SHP77 treated with DMSO at 0.1 percent for 48 hours (cell line): Measurements from ENCODE around the gene OR10T2.
"Not testable (repeated sequence)": the region's sequence is repeated elsewhere in the genome, so short reads cannot be mapped to it uniquely, and the experiment has no call there.

ENCODE experiments used
- DNase-seq: peaks from one replicate; lab custom pipeline; 2025; lab: John Stamatoyannopoulos, UW

Gene OR10T2, protein sequence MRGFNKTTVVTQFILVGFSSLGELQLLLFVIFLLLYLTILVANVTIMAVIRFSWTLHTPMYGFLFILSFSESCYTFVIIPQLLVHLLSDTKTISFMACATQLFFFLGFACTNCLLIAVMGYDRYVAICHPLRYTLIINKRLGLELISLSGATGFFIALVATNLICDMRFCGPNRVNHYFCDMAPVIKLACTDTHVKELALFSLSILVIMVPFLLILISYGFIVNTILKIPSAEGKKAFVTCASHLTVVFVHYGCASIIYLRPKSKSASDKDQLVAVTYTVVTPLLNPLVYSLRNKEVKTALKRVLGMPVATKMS

DNA sequence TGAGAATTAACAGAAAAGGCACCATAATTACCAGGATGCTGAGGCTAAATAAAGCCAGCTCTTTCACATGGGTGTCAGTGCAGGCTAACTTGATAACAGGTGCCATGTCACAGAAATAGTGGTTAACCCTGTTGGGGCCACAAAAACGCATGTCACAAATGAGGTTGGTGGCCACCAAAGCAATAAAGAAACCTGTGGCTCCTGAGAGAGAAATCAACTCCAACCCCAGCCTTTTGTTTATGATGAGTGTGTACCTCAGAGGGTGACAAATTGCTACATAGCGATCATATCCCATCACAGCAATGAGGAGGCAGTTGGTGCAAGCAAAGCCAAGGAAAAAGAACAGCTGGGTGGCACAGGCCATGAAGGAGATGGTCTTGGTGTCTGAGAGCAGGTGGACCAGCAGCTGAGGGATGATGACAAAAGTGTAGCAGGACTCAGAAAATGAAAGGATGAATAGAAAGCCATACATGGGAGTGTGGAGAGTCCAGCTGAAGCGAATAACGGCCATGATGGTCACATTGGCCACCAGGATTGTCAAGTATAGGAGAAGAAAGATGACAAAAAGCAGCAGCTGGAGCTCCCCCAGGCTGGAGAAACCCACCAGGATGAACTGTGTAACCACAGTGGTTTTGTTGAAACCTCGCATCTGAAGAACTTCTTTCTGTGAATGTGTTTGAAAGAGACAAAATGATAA lies at the start of gene OR10T2:
TSS of gene OR10T2 (minus strand) at position 649 of the 697 bp plus-strand sequence. CDS start at position 649, 0 bp downstream.
- DNase-seq, result no peak

DNA sequence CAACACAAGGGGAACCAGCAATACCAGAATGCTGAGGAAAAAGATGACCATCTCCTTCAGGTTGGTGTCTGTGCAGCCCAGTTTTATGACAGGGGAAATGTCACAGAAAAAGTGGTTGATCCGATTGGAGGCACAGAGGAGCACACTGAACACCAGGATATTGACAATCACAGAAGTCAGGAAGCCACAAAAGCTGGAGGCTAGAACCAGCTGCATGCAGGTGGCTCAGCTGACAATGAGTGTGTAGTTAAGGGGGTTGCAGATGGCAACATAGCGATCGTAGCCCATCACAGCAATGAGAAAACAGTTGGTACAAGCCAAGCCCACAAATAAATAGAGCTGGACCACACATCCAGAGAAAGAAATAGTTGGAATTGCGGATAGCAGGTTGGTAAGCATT lies 46.1 kb upstream of the OR10T2 start:
- DNase-seq, result no peak

DNA sequence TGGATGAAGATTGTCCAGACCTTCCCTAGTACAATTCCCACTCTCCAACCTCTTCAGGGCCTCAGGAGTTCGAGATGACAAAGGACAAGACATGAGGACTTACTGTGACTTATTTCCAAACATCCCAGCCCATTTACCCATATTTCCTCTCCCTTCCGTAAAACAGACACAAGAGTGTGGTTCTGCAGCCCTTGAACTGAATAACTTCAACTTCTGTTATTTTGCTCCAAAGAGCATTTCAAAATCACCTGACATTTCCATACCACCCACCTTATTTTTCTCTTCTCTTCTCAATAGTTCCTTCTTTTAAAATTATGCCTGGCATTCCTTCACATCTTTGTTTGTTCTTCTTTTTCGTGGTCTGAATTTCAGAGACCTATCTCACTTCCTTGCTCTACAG lies 35.5 kb upstream of the OR10T2 start:
- DNase-seq, result no peak

DNA sequence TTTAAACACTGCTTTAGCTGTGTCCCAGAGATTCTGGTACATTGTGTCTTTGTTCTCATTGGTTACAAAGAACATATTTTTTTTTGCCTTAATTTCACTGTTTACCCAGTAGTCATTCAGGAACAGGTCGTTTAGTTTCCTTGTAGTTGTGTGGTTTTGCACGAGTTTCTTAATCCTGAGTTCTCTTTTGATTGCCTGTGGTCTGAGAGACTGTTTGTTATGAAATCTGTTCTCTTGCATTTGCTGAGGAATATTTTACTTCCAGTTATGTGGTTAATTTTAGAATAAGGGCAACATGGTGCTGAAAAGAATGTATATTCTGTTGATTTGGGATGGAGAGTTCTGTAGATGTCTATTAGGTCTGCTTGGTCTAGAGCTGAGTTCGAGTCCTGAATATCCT lies 30.9 kb upstream of the OR10T2 start:
- not testable (repeated sequence) for DNase-seq

DNA sequence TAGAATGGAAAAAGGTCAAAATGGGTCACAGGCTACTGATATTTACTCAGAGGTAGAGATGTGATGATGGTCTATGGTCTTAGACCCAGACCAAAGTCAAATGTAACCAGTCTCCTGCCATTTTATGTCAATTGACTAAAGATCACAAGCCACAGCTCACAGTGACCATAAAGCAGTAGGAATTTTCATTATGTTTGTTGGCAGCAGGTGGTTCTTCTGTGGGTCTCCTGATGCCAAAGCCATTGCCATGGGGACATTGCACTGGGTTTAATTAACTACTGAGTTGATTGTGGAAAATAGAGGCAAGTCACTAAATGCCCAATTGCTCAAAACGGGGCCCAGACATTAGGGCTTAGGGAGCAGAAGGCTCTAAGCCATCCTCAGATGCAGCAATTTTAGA lies 26.9 kb upstream of the OR10T2 start, which contains the start of gene OR10K2:
TSS of gene OR10K2 (minus strand) at position 101 of the 400 bp plus-strand sequence. CDS start 5,371 bp downstream, outside the sequence.
- DNase-seq, result no peak

DNA sequence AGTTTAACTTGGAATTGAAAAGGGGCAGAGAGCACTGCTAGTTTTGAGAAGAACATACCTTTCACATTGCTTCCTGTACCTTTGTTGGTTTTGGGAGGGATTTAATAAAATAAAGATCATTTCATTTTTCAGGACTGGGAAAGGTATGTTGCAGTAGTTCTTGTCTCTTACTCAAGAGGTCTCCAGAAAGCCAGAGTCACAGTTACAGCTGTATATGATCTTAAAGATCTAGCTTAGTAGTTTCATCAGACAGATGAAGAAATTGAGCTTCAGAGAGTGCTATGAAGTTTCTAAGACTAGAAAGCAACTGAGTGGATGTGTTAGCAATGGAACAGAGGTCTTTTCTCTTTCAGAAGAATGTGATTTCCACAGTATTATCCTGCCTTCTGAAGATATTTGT lies 25.8 kb upstream of the OR10T2 start:
- DNase-seq, result no peak

DNA sequence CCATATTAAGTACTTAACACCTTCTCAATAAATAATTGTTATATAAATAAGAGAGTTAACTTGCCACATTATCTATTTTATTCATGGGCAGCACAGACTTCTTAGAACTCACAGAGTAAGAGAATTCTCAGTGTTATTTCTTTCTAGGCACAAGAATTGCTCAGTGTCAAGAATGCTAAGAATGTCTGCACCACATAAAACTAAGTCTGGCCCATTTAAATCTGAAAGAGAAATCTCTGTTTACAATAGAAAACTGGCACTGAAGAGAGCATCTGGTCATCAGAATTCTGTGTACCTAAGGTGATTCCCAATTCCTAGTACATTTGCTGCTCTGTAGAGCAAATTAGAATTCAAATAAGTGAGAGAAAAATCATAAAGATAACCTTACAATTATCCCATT lies 22.9 kb upstream of the OR10T2 start:
- DNase-seq, result no peak

DNA sequence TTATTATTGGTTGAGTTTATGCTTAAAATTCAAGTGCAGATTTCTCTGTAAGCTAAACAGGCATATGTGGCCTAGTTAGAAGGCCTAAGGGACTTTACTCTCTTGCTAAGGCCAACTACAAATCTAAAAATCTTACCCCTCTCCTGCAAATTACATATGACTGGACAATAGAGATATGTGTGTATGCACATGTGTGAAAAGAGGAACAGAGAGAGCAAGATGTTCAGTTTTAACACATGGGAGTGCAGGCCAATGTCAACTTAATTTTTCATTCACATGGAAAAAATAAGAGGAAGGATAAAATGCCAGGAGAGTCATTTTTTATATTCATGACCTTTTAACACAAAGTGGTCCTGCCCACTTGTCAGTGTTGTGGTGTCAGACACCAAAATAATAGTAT lies 18.3 kb upstream of the OR10T2 start:
- no peak for DNase-seq

DNA sequence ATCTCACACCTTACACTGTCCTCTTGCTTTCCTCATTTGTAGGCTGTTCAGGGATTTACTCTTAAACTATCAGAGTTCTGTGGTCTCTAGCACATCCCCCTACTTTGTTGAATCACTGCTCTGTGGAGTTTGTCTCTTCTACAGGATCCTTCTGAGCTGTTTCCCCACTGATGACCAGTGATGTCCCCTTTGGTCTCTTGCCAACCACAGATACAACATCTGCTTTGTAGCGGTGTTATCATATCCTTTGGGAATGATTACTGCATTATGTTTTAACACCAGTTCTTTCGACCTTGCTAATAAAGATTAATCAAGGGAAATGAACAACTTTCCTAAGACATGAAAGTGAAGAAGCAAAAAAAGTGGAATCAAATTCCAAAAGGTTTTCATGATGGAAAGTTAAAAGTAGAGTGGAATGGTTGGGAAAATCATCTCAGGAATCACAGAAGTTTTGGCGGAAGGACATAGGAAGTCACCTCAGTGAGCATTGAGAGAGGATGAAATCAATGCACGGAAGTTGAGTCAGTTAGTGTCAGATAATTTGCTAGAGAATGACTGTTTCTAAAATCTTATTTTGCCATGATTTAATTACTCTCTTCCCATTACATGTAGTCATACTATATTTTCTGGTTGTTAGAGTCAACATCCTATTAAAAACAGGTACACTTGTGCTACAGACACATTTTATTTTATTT lies 15.5 kb upstream of the OR10T2 start:
- no peak for DNase-seq

DNA sequence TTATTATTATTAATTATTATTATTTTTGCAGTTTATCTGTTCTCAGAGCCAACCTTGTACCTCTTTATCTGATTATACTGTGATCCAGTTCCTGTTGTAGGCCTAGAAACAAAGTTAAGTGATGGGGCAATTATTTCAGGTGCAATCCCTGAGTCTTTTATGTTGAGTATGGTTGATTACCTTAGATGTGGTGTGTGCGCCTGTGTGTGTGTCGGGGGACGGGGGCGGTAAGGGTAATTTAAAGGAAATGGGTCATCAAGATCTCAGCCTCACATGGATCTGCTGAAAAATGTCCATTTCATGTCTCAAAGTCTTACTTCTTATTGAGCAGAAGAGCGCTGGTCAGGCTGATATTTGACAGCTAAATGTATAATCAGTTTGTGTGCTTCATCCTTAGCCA lies 7.8 kb upstream of the OR10T2 start:
- no peak for DNase-seq

DNA sequence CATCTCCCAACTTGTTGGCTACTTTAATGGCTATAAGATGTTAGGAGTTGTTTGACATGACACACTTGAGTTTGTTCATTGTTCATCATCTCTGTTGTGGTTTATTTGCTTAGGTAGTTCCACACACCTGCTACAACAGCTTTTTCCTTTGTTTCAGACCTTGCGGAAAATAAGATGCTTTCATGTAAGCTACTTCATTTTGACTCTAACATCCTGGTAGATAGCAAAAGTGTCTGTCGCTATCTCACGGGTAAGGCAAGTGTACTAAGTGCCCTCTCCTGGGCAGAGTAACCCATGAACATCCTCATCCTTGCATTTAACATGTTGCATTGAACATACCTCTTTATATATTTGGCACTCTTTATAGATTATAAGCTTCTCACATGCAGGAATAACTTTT lies 1.6 kb upstream of the OR10T2 start:
- DNase-seq, result no peak

DNA sequence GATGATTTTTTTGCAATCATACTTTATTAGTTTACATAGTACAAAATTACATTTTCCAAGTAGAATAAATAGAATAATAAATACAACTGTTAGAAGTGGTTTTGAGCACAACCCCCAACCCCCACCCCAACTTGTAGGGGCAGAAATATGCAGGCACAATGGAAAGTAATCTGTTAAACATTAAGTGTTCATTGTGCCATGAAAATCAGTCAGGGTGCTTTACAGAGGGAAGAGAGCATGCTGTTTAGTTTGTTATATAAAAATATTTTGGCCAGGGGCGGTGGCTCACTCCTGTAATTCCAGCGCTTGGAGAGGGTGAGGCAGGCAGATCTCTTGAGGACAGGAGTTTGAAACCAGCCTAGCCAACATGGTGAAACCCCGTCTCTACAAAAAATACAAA lies 2.6 kb downstream of the OR10T2 start:
- no peak for DNase-seq

DNA sequence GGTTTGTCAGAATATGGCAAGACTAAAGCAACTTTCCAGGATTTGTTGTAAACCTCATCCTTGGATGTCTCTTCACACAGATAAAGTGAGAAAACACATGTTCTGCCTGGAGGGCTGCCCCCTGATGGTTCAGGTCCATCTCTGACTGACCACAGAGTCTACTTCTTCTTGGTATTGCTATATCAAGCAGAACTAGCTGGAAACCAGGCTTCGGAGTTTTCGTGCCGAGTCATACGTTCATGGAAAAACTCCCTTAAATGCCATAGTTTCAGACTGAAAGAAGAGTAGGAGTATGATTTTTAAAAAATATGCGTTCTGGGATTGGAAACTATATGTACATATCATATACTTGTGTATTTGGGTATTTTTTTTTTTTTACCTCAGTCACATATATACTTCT lies 5.8 kb downstream of the OR10T2 start:
- DNase-seq, result no peak

DNA sequence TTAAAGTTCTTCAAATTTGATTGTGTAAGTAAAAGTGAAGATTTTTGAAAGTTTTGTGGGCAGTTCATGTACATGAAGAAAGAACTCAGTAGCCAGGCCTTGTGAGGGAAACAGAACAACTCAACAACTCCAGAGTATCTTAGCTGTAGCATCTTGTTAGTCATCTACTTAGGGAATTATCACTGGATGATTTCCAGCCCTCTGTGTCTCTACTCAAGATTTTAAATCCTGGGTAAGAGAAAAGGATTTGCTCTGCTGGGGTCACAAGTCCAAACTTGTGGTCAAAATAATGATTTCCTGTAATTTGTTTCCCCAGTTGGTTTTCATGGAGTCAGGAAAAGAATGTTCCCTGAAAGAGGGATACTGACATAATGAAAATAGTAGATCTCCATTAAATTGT lies 8.2 kb downstream of the OR10T2 start:
- no peak for DNase-seq

DNA sequence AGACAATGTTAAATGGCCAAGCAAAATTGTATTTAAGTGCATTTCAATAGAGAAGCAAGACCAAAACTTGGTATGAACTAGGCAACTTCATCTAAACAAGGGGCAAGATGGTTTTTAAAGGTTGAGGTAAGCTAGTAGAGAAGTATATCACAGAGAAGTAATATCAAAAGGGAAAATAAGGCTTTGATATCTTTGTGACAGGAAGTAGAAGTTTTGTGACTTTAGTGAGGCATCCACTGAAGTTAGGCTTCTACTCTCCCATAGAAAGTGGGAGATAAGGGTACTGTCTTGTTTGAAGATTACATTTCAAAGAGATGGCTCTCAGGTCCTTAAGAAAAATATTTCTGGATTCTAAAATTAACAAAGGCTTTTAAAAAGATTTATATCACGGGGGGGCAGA lies 8.9 kb downstream of the OR10T2 start:
- DNase-seq, result no peak

DNA sequence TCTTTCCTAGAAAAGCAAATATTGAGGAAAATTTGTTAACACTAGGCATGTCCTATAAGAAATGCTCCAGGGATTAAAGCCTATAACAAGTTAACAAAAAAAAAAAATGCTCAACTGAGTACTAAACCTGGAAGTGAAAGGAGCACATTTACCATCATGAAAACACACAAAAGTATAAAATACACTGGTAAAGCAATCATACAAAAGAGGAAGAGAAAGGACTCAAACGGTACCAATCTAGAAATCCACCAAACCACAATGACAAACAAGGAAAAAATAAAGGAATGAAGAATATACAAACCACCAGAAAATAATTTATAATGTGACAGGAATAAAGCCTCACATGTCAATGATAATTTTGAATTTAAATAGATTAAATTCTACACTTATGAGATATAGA lies 24.4 kb downstream of the OR10T2 start:
- DNase-seq, result no peak

DNA sequence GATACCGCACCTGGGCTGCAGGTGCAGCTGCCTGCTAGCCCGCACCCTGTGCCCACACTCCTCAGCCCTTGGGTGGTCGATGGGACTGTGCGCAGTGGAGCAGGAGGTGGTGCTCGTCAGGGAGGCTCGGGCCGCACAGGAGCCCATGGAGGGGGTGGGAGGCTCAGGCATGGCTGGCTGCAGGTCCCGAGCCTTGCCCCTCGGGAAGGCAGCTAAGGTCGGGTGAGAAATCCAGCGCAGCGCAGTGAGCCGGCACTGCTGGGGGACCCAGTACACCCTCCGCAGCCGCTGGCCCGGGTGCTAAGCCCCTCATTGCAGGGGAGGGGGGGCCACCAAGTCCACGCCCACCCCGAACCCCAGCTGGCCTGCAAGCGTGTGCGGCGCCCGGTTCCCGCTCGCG lies 25.2 kb downstream of the OR10T2 start:
- DNase-seq, result not testable (repeated sequence)

DNA sequence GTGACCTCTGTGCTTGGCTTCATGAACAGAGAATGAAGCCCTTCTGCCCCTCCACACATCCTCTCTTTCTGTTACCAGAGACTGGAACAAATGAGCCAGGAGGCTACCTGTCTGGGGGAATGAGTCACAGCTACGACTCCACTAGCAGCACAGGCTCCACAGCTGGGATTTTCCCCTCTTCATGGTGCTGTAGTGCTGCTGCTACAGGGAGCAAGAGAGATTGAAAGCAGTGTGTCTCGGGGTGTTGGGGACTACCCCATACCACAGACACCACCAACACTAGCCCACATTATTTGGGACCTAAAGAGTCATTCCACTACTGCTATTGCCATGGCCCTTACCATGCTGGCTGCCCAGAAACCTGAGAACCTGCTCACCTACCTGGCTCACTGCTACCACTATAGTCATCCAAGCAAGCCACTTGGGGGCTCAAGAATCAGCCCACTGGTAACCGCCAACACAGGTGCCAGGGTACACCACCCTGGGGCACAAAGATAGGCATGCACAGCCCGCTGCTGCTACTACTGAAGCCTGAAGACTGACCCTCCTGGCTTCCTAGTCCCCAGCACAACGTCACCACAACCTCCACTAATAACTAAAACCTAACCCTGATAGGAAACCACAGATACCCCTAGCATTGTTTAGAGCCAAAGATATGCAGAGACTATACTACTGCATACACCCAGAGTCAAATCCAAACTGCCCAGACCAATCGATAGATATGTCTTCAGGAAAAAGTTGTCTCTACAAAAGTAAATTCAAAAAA lies 27.9 kb downstream of the OR10T2 start:
- no peak for DNase-seq

DNA sequence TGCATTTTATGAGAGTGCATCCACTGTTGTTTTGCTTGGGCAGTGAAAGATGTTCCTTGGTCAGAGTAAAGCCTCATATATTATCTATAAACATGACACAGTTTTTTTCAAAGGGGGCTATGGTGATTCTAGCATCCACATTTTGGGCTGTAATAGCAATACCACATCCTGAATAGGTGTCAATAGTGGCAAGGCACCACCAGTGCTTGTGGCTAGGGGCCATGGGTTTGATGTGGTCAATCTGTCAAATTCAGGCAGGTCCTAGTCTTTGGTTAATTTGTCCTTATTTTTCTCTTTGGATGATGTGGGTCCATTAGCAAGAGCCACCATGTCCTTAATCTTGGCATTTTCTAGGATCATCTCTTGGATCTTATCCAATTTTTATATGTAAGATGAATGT lies 32.5 kb downstream of the OR10T2 start:
- DNase-seq, result no peak

DNA sequence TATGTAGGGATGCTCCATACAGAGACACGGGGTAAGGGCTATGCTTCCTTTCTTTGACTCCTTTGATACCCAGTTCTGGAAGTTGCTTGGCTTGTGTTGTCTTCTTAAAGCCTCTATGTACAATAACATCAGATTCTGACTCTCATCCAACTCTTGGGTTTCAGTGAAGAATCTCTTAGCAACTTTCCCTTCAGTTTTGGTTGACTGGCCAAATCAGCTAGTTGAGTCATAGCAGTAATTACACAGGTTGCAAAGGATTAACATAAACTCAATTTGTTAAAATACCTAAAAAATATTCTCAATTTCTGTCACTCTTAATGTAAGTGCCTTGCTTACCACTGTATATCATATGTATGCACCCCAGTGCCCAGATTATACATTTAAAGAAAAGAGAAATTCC lies 36.3 kb downstream of the OR10T2 start:
- DNase-seq, result no peak

DNA sequence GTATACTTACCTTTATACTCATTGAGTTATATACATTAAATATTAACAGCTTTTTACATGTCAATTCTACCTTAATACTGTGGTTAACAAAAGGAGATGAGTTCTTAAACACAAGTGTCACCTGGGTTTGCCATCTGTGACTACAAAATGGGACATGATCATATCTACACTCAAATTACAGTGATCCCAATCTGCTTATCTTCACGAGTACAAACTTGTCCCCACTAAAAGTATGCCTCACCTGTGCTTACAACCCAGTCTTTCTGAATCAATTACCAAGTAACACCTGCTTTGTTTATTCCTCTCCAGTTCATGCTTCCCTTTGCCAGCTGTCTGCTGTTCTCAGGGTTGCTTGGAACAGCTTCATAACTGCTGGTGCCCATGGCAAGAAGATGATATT lies 36.8 kb downstream of the OR10T2 start:
- no peak for DNase-seq

DNA sequence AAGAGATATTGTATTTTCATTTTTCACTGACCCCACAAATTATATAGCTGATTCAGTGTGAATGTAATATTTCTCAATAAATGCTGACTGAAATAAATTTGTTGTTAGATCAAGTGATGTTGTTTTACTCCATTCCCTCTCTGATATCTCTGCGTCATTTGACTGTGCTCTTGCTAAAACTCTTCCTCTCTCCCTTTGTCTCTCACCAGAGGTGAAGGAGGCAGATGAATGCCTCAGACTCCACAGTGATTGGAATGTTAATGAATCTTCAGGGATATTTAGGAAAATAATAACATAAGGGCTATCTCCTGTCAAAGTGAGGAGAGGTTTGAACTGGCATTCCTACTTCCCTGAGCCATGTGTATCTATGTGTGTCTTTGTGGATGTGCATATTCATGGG lies 41.8 kb downstream of the OR10T2 start:
- no peak for DNase-seq
